H9 (cell line): Measurements from ENCODE around the gene AURKB. TPM values are rescaled to one million over a fixed set of nuclear protein-coding genes. Genes with fewer than 3 reads are reported as not detected.

ENCODE experiments used
- DNase-seq: peaks from one replicate; pipeline ENCODE4 v3.0.0-alpha.2; 2017
- H2AFZ ChIP-seq: one replicate; pipeline ENCODE4 v1.6.1; 2013; ENCODE audit warnings: mild to moderate bottlenecking, low read length, control low read depth, moderate library complexity
- H2AK5ac ChIP-seq: 2 replicates; pipeline ENCODE4 v1.6.1; 2013; ENCODE audit warnings: low read length, control low read depth, mixed read lengths; ENCODE audit not compliant: insufficient read length
- H2BK120ac ChIP-seq: one replicate; pipeline ENCODE4 v1.6.1; 2013; ENCODE audit warnings: low read depth, mild to moderate bottlenecking, low read length, control low read depth, inconsistent platforms; ENCODE audit not compliant: poor library complexity, severe bottlenecking
- H2BK12ac ChIP-seq: 2 replicates; pipeline ENCODE4 v1.6.1; 2013; ENCODE audit warnings: low read length, control low read depth, mixed read lengths, low read depth; ENCODE audit not compliant: insufficient read length
- H2BK15ac ChIP-seq: 2 replicates; pipeline ENCODE4 v1.6.1; 2013; ENCODE audit warnings: low read depth, low read length, control low read depth
- H2BK20ac ChIP-seq: one replicate; pipeline ENCODE4 v1.6.1; 2013; ENCODE audit warnings: low read depth, mild to moderate bottlenecking, low read length, control low read depth, inconsistent platforms; ENCODE audit not compliant: poor library complexity, severe bottlenecking
- H2BK5ac ChIP-seq: 2 replicates; pipeline ENCODE4 v1.6.1; 2013; ENCODE audit warnings: low read length, control low read depth, mixed read lengths; ENCODE audit not compliant: insufficient read length
- H3K14ac ChIP-seq: 2 replicates; pipeline ENCODE4 v1.6.1; 2013; ENCODE audit warnings: low read length, control low read depth; ENCODE audit not compliant: insufficient read depth
- H3K18ac ChIP-seq: 2 replicates; pipeline ENCODE4 v1.6.1; 2013; ENCODE audit warnings: low read depth, mild to moderate bottlenecking, mixed read lengths, low read length, control low read depth; ENCODE audit not compliant: insufficient read length
- H3K23ac ChIP-seq: 2 replicates; pipeline ENCODE4 v1.6.1; 2013; ENCODE audit warnings: low read length, control low read depth, mixed read lengths, low read depth; ENCODE audit not compliant: insufficient read length
- H3K23me2 ChIP-seq: 2 replicates; pipeline ENCODE4 v1.6.1; 2013; ENCODE audit warnings: low read depth, mild to moderate bottlenecking, mixed read lengths, low read length, control low read depth; ENCODE audit not compliant: insufficient read length, poor library complexity, severe bottlenecking
- H3K27ac ChIP-seq: 2 replicates; pipeline ENCODE4 v1.5.1; 2013; ENCODE audit warnings: low read length, control low read depth, mixed read lengths, low read depth; ENCODE audit not compliant: insufficient read length
- H3K27me3 ChIP-seq: 2 replicates; pipeline ENCODE4 v1.6.1; 2013; ENCODE audit warnings: low read length, control low read depth, inconsistent platforms; ENCODE audit not compliant: insufficient read depth
- H3K4ac ChIP-seq: 2 replicates; pipeline ENCODE4 v1.6.1; 2013; ENCODE audit warnings: low read depth, mild to moderate bottlenecking, control low read depth, inconsistent platforms, low read length, moderate library complexity
- H3K4me1 ChIP-seq: 2 replicates; pipeline ENCODE4 v1.6.1; 2013; ENCODE audit warnings: low read length, control low read depth, inconsistent platforms; ENCODE audit not compliant: insufficient read depth
- H3K4me2 ChIP-seq: 2 replicates; pipeline ENCODE4 v1.6.1; 2013; ENCODE audit warnings: low read length, control low read depth, mixed read lengths; ENCODE audit not compliant: insufficient read length, insufficient read depth
- H3K56ac ChIP-seq: 2 replicates; pipeline ENCODE4 v1.6.1; 2013; ENCODE audit warnings: low read depth, mild to moderate bottlenecking, mixed read lengths, low read length, control low read depth; ENCODE audit not compliant: insufficient read length
- H3K79me1 ChIP-seq: 2 replicates; pipeline ENCODE4 v1.6.1; 2013; ENCODE audit warnings: low read depth, mild to moderate bottlenecking, moderate library complexity, low read length, control low read depth, inconsistent platforms; ENCODE audit not compliant: insufficient read depth, poor library complexity, severe bottlenecking
- H3K79me2 ChIP-seq: 2 replicates; pipeline ENCODE4 v1.6.1; 2013; ENCODE audit warnings: low read length, control low read depth, inconsistent platforms; ENCODE audit not compliant: insufficient read depth
- H3K9ac ChIP-seq: 2 replicates; pipeline ENCODE4 v1.6.1; 2013; ENCODE audit warnings: low read length, control low read depth, mixed read lengths; ENCODE audit not compliant: insufficient read length; ENCODE audit errors: extremely low read depth
- H3K9me3 ChIP-seq: one replicate; pipeline ENCODE4 v1.6.1; 2013; ENCODE audit warnings: low read depth, low read length, inconsistent platforms; ENCODE audit not compliant: control insufficient read depth
- H3T11ph ChIP-seq: one replicate; pipeline ENCODE4 v1.6.1; 2013; ENCODE audit warnings: mild to moderate bottlenecking, low read length, control low read depth, inconsistent platforms
- H4K20me1 ChIP-seq: one replicate; pipeline ENCODE4 v1.6.1; 2013; ENCODE audit not compliant: control insufficient read depth, insufficient read length, insufficient read depth
- H4K5ac ChIP-seq: 2 replicates; pipeline ENCODE4 v1.6.1; 2013; ENCODE audit warnings: low read depth, mild to moderate bottlenecking, mixed read lengths, low read length, control low read depth; ENCODE audit not compliant: insufficient read length
- H4K8ac ChIP-seq: replicated peaks from 2 replicates; pipeline ENCODE4 v1.6.1; 2013; ENCODE audit warnings: low read length, control low read depth, mixed read lengths, low read depth; ENCODE audit not compliant: insufficient read length
- H4K91ac ChIP-seq: 2 replicates; pipeline ENCODE4 v1.6.1; 2013; ENCODE audit warnings: low read depth, mild to moderate bottlenecking, moderate library complexity, mixed read lengths, low read length, control low read depth; ENCODE audit not compliant: insufficient read length
- H3K27ac Mint-ChIP-seq, 3 experiments: 2 replicates in 2 of 3; 3 replicates in 1 of 3; pipeline ENCODE4 v1.8.0; 2020 to 2021; ENCODE audit warnings: mixed read lengths in 3 of 3, mild to moderate bottlenecking in 1 of 3, moderate library complexity in 1 of 3
- H3K27me3 Mint-ChIP-seq: 2 replicates; pipeline ENCODE4 v1.8.0; 2021; ENCODE audit warnings: low read depth, mild to moderate bottlenecking, moderate library complexity, mixed read lengths
- H3K36me3 Mint-ChIP-seq, 3 experiments: 2 replicates in 2 of 3; 3 replicates in 1 of 3; pipeline ENCODE4 v1.8.0; 2020 to 2021; ENCODE audit warnings: low read depth in 3 of 3, mixed read lengths in 3 of 3; ENCODE audit not compliant: insufficient read depth in 1 of 3
- H3K4me1 Mint-ChIP-seq, 2 experiments: 2 replicates each; pipeline ENCODE4 v1.8.0; 2020; ENCODE audit warnings: mixed read lengths in 2 of 2
- H3K4me3 Mint-ChIP-seq, 2 experiments: 2 replicates in 1 of 2; 3 replicates in 1 of 2; pipeline ENCODE4 v1.8.0; 2020 to 2021; ENCODE audit warnings: mild to moderate bottlenecking in 2 of 2, mixed read lengths in 2 of 2, moderate library complexity in 1 of 2
- H3K9me3 Mint-ChIP-seq, 2 experiments: 2 replicates in 1 of 2; 3 replicates in 1 of 2; pipeline ENCODE4 v1.8.0; 2020; ENCODE audit warnings: mild to moderate bottlenecking in 2 of 2, mixed read lengths in 2 of 2, moderate library complexity in 1 of 2
- CTCF ChIP-seq: fragments of 200-600 bp; sonication (generic); conservative IDR thresholded peaks from 3 replicates; pipeline ENCODE4 v1.8.0; 2021; ENCODE audit warnings: antibody characterized with exemption, mild to moderate bottlenecking
- WGBS: extraction: QIAGEN DNeasy Blood & Tissue Kit; methylation state at CpG from one replicate; pipeline ENCODE4 v1.1.7; 2013; ENCODE audit warnings: missing lambda C conversion rate, low lambda C conversion rate, mixed read lengths; ENCODE audit not compliant: insufficient read length; ENCODE audit errors: extremely low coverage; 5-methylcytosine and 5-hydroxymethylcytosine counted together
- total RNA-seq: library from RNA; stranded (reverse); gene quantifications from 2 replicates; pipeline ENCODE4 v1.2.1, GENCODE V29; 2021

The AURKB gene
- total RNA-seq, 1 experiment from 2014 or later: 171 TPM

DNA sequence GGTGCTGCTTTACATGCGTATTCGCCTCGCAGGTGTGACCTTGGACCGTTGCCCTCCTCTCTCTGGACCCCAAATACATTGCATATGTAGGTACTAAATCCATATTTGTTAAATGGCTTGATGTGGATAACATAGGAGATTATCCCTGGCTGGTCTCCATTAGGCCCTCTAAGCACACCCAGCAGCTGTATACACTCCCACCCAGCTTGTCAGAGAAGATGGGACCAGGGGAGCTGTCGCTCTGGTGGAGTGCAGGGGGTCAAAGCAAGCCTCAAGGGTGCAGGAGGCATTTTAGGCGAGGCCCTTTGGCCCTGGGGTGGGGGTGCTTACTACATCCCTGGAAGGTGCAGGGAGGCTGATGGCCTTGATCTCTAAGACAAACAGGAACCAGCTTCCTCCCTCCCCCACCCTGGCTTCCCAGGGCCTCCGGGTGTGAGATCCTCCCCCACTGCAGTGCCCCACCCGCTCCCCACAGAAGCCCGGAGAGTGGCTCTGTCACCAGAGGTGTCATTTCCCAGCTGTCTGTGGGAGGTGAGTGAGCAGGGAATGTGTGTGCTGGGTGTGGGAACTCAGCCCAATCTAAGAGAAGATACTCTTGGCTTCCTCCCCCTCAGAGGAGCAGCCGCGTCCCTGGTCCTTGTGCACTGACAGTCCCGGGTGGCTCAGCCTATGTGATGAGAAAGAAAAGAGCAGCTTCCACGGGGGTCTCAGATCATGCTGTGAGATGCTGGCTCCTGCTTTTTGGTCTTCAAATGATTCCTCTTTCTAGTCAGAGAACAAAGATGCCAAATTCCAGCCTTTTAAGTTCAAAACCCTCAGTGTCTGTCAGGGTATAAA, 46.2 kb downstream of the AURKB start:
- no CpG with 5 or more reads among the region's 13 CpGs for WGBS
- H3K79me2 ChIP-seq: no peaks in the 10 kb centered on the region
- H2BK20ac ChIP-seq: no peak overlapping the region
- peaks cover 10 to 26% (median 22%) of the 10 kb centered on the region in 3 experiments; a peak in 6 of 7 replicates for H3K36me3 Mint-ChIP-seq
- H2BK12ac ChIP-seq: no peak overlapping the region
- H3K4me3 Mint-ChIP-seq: peak overlapping the region; percentile 86 to 95
- H3K9me3 Mint-ChIP-seq: no peaks in the 10 kb centered on the region
- no peak overlapping the region for H4K8ac ChIP-seq
- H2AFZ ChIP-seq: no peak overlapping the region
- peak overlapping the region; percentile 62 for H3K27ac ChIP-seq
- no peaks in the 10 kb centered on the region for H3K27me3 Mint-ChIP-seq
- H3K9ac ChIP-seq: no peak overlapping the region
- no peak overlapping the region for H3K23ac ChIP-seq
- H2AK5ac ChIP-seq: no peak overlapping the region
- no peak overlapping the region for H3K56ac ChIP-seq
- no peaks in the 10 kb centered on the region for H3K27me3 ChIP-seq
- H2BK120ac ChIP-seq: no peak overlapping the region
- no peak overlapping the region for H3K4ac ChIP-seq
- H3K9me3 ChIP-seq: no peaks in the 10 kb centered on the region
- no peak for TF ChIP-seq CTCF
- no peaks in the 10 kb centered on the region for H4K20me1 ChIP-seq
- DNase-seq: peak; percentile 72
- H3K4me1 Mint-ChIP-seq: peaks cover 38 to 42% of the 10 kb centered on the region in 2 experiments
- H4K5ac ChIP-seq: no peak overlapping the region
- no peak overlapping the region for H4K91ac ChIP-seq
- peak overlapping the region; percentile 51 for H3K4me2 ChIP-seq
- H3K23me2 ChIP-seq: peaks cover 13% of the 10 kb centered on the region
- peak overlapping the region; percentile 98 to 100 (median 99) for H3K27ac Mint-ChIP-seq
- no peak overlapping the region for H2BK15ac ChIP-seq
- peaks cover 3% of the 10 kb centered on the region; the same call in 1 of the 2 replicates for H3K4me1 ChIP-seq
- no peak overlapping the region for H3K14ac ChIP-seq
- no peak overlapping the region for H3T11ph ChIP-seq
- no peak overlapping the region for H3K18ac ChIP-seq
- no peaks in the 10 kb centered on the region for H3K79me1 ChIP-seq
- no peak overlapping the region for H2BK5ac ChIP-seq
